Stimulated activated memory B cell treated with anti-CD40 and anti-IgM and Interleukin-4, amounts not matched to agents 10 μg/mL and 1 μg/mL and 100 μg/mL, for 72 hours (primary cell): ENCODE data around the gene VENTX.

ENCODE experiments used
- ATAC-seq: fragments of 150-1000 bp; cut with Tn5 transposase; 2 replicates; pipeline ENCODE4 v1.10.0; 2021
- H3K27ac Mint-ChIP-seq: one replicate; pipeline ENCODE4 v1.8.0; 2022; ENCODE audit warnings: mild to moderate bottlenecking, mixed read lengths
- H3K27me3 Mint-ChIP-seq: one replicate; pipeline ENCODE4 v1.8.0; 2022; ENCODE audit warnings: mixed read lengths
- H3K36me3 Mint-ChIP-seq: one replicate; pipeline ENCODE4 v1.8.0; 2022; ENCODE audit warnings: mixed read lengths
- H3K4me1 Mint-ChIP-seq: one replicate; pipeline ENCODE4 v1.8.0; 2022; ENCODE audit warnings: mixed read lengths
- H3K4me3 Mint-ChIP-seq: one replicate; pipeline ENCODE4 v1.8.0; 2022; ENCODE audit warnings: mild to moderate bottlenecking, moderate library complexity, mixed read lengths
- H3K9me3 Mint-ChIP-seq: one replicate; pipeline ENCODE4 v1.8.0; 2022; ENCODE audit warnings: mixed read lengths

Gene VENTX

GRCh38 chr10:133283931-133284330 is 46.3 kb downstream of the VENTX start:
- H3K36me3 Mint-ChIP-seq, result peaks cover 77% of the 10 kb centered on the region
- no peaks in the 10 kb centered on the region for H3K9me3 Mint-ChIP-seq
- H3K27me3 Mint-ChIP-seq, result no peaks in the 10 kb centered on the region
- peaks cover 13% of the 10 kb centered on the region for H3K4me1 Mint-ChIP-seq
- no peak for ATAC-seq
- no peak overlapping the region for H3K27ac Mint-ChIP-seq
- no peak overlapping the region for H3K4me3 Mint-ChIP-seq

- no peak overlapping the region for H3K27ac Mint-ChIP-seq
- H3K36me3 Mint-ChIP-seq, result peaks cover 88% of the 10 kb centered on the region
- no peak overlapping the region for H3K4me3 Mint-ChIP-seq
- H3K27me3 Mint-ChIP-seq, result no peaks in the 10 kb centered on the region
- peaks cover 2% of the 10 kb centered on the region for H3K4me1 Mint-ChIP-seq
- no peak for ATAC-seq
- H3K9me3 Mint-ChIP-seq, result no peaks in the 10 kb centered on the region
Observed at GRCh38 chr10:133285217-133285616, 47.6 kb downstream of the VENTX start.

GRCh38 chr10:133286366-133286765 is 48.7 kb downstream of the VENTX start:
- H3K27me3 Mint-ChIP-seq, result no peaks in the 10 kb centered on the region
- H3K27ac Mint-ChIP-seq, result no peak overlapping the region
- H3K4me1 Mint-ChIP-seq, result no peaks in the 10 kb centered on the region
- no peak overlapping the region for H3K4me3 Mint-ChIP-seq
- H3K9me3 Mint-ChIP-seq, result no peaks in the 10 kb centered on the region
- no peak for ATAC-seq
- peaks cover 89% of the 10 kb centered on the region for H3K36me3 Mint-ChIP-seq

DNA sequence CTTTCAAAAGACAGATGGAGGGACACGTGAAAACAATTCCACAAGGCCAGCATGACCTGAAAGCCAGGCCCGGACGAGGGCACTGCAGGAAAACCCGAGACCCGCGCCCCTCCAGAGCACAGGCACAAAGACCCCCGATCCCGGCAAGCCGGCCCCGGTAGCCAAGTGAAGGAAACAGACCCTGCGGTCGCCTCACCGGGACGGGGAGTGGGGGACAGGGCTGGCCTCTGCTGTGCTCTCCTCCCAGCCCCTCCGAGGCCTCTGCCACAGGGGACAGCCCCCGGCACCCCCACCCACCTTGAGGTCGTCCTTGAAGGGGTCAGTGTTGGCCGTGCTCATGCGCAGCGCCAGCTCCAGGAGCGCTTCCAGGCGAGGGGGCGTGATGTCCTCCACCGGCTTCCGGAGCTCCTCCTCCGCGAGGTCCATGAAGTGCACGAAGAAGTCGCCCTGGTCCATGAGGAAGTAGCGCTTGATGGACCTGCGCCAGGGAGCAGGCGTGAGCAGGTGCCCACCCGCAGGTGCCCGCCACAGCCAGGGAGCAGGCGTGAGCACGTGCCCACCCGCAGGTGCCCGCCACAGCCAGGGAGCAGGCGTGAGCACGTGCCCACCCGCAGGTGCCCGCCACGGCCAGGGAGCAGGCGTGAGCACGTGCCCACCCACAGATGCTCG is 50.3 kb downstream of the VENTX start:
- no peaks in the 10 kb centered on the region for H3K4me1 Mint-ChIP-seq
- no peak overlapping the region for H3K27ac Mint-ChIP-seq
- no peak overlapping the region for H3K4me3 Mint-ChIP-seq
- H3K36me3 Mint-ChIP-seq, result peaks cover 77% of the 10 kb centered on the region
- H3K27me3 Mint-ChIP-seq, result no peaks in the 10 kb centered on the region
- H3K9me3 Mint-ChIP-seq, result no peaks in the 10 kb centered on the region
- no peak for ATAC-seq

- no peaks in the 10 kb centered on the region for H3K4me1 Mint-ChIP-seq
- H3K27ac Mint-ChIP-seq, result no peak overlapping the region
- ATAC-seq, result no peak
- no peaks in the 10 kb centered on the region for H3K27me3 Mint-ChIP-seq
- no peaks in the 10 kb centered on the region for H3K9me3 Mint-ChIP-seq
- no peak overlapping the region for H3K4me3 Mint-ChIP-seq
- H3K36me3 Mint-ChIP-seq, result peaks cover 71% of the 10 kb centered on the region
Observed at GRCh38 chr10:133289761-133290160, 52.1 kb downstream of the VENTX start.
